Cerebellar cortex (tissue), 1 donor: ENCODE measurements around the gene CTAGE8.
"Not testable (repeated sequence)": the region's sequence is repeated elsewhere in the genome, so short reads cannot be mapped to it uniquely, and the experiment has no call there.

Experiments used
- DNase-seq: peaks from one replicate; pipeline ENCODE4 v3.0.0-alpha.2; 2015; ENCODE audit warnings: low spot score

CTAGE8 gene

GRCh38 chr7:144256112-144256511, 13.0 kb downstream of the CTAGE8 start:
- no peak for DNase-seq

DNA sequence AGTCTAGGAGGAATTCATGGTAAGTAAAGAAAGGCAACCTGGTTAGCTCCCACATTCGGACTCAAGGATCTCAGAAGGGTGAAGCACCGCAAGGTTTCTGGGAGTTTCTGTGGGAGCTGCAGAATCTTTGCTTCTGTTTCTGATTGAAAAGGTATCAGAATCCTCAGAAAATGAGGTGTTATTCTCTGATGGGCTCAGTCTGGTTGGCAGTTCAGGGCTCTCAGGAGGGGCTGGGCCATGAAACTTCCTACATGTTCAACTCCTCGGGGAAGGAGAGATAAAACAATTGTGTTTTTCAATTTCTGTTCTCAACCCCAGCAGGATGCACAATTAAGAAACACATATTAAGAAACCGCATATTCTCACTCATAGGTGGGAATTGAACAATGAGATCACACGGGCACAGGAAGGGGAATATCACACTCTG, 13.6 kb downstream of the CTAGE8 start:
- DNase-seq, result no peak

DNA sequence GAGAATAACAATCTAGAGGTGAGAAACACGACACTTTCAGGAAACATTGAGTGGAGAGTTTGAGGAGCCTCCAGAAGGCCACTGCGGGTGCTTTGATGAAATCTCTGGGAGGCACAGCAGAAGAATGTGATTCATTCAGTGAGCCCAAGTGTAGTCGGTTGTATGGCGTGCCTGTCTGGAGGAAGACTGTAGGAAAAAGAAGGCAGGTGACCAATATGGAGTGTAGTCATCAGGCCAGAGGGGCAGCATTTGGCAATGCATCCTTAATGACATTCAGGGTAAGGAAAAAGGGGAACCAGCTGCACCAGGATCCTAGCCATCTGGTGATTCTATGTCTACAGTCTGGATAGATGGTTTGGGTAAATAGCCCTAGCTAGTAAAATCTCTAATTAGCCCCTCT, 16.8 kb downstream of the CTAGE8 start:
- not testable (repeated sequence) for DNase-seq

GRCh38 chr7:144247674-144248330, 21.3 kb downstream of the CTAGE8 start:
- not testable (repeated sequence) for DNase-seq

DNA sequence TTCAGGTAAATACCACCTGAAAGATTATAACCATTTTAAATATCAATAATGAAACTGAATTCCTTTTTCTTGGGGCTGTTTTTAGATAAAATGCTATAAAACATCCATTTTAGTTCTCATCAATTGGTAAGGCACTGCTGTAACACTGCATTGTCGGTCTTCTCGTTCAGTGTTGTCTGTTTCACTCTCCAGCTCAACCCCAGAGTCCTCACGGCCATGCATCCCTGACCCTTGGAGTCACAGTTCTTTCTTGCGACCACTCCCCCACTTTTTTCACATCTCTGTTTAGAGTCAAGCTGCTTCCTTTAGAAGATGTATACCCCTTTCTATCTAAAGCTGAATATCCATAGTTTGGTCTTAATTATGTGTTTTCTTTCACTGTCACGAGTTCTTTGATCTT, 22.1 kb downstream of the CTAGE8 start:
- DNase-seq, result not testable (repeated sequence)

GRCh38 chr7:144245372-144245771, 23.7 kb downstream of the CTAGE8 start:
- DNase-seq, result not testable (repeated sequence)

GRCh38 chr7:144239365-144239764, 29.7 kb downstream of the CTAGE8 start, which contains the start of gene OR2A42:
Gene OR2A42 (minus strand): TSS chr7:144239605. CDS start chr7:144232843, 6,762 bp downstream.
- not testable (repeated sequence) for DNase-seq

GRCh38 chr7:144238530-144239082, 30.5 kb downstream of the CTAGE8 start:
- not testable (repeated sequence) for DNase-seq

DNA sequence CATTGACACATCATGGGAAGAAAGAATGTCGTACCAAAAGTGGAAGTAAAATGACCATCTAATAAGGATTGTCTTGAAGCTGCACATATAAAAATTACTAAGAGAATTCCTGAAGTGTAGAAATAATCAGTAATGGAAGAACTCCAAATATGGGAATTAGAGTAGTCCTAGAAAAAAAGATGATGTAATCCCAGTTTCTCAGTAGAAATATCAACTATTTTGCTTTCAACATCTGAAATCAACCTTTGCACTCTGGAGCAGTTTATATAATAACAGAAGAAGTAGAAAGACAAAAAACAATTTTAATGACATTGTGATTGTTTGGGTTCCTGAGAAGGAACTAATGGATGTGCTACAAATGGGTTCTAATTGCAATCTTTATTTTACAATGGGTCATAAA, 36.0 kb downstream of the CTAGE8 start:
- not testable (repeated sequence) for DNase-seq

GRCh38 chr7:144231027-144231426, 38.1 kb downstream of the CTAGE8 start:
- DNase-seq, result not testable (repeated sequence)

DNA sequence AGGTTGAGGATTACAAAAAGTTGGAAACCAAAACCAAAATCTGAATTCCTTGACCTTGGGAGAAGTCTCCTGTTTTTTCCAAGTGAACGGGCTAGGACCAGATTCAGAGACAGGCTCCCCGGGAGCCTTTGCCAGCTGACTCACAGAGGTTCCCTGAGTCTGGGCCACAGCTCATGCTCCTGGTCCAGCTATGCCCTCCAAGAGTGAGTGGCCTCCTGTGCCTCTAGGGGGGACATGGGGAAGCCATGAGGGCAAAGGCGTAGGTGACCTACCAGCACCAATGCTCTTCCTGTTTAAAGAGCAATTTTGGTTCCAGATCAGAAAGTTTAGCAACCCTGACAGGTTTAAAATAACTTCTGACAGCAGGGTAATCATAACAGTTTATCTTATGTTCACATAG, 40.3 kb downstream of the CTAGE8 start:
- DNase-seq, result not testable (repeated sequence)

- not testable (repeated sequence) for DNase-seq
Measured at GRCh38 chr7:144226866-144227265, 42.2 kb downstream of the CTAGE8 start.

GRCh38 chr7:144223675-144224074, 45.4 kb downstream of the CTAGE8 start:
- not testable (repeated sequence) for DNase-seq

- not testable (repeated sequence) for DNase-seq
Measured at GRCh38 chr7:144220531-144220930, 48.6 kb downstream of the CTAGE8 start.

GRCh38 chr7:144219149-144219548, 49.9 kb downstream of the CTAGE8 start:
- not testable (repeated sequence) for DNase-seq

- DNase-seq, result not testable (repeated sequence)
Measured at GRCh38 chr7:144218581-144218980, 50.5 kb downstream of the CTAGE8 start.

DNA sequence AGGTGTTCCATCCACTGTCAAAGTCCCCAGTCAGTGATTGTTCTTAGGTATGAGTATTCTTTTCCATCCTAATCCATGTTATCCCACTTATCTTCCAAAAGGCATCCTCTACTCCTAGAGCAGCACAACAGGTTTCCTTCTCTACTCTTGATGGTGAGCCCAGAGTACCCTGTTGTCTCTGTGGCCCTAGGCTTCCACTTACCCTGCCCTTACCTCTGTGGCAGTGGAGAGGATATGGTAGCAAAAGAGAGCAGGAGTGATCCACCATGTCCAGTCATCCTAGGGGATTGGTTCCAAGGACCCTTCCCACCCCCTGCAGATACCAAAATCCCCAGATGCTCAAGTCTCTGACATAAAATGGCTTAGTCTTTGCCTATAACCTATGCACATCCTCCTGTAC, 51.9 kb downstream of the CTAGE8 start:
- DNase-seq, result not testable (repeated sequence)
